T-helper 1 cell treated with Interleukin-12 subunit alpha and Interleukin-12 subunit beta and Interleukin-4 antibody, amounts not matched to agents 30 μg/mL and 1 μg/mL, for 36 hours (primary cell): Measurements from ENCODE around the gene TTC12.

Experiments
- H3K27ac Mint-ChIP-seq: one replicate; pipeline ENCODE4 v1.8.0; 2021; ENCODE audit warnings: mild to moderate bottlenecking, mixed read lengths
- H3K27me3 Mint-ChIP-seq: one replicate; pipeline ENCODE4 v1.8.0; 2021; ENCODE audit warnings: low read depth, mixed read lengths
- H3K36me3 Mint-ChIP-seq: one replicate; pipeline ENCODE4 v1.8.0; 2021; ENCODE audit warnings: low read depth, mixed read lengths
- H3K4me1 Mint-ChIP-seq: one replicate; pipeline ENCODE4 v1.8.0; 2021; ENCODE audit warnings: low read depth, mixed read lengths
- H3K4me3 Mint-ChIP-seq: one replicate; pipeline ENCODE4 v1.8.0; 2021; ENCODE audit warnings: mild to moderate bottlenecking, moderate library complexity, mixed read lengths
- H3K9me3 Mint-ChIP-seq: one replicate; pipeline ENCODE4 v1.8.0; 2021; ENCODE audit warnings: mixed read lengths

The TTC12 gene

GRCh38 chr11:113405724-113406478, 91.5 kb downstream of the TTC12 start:
- Mint-ChIP-seq H3K9me3 (no peaks in the 10 kb centered on the region), H3K36me3 (no peaks in the 10 kb centered on the region), H3K4me1 (no peaks in the 10 kb centered on the region), H3K27me3 (no peaks in the 10 kb centered on the region), H3K27ac (no peak overlapping the region), H3K4me3 (no peak overlapping the region)

- H3K27ac Mint-ChIP-seq: no peak overlapping the region
- no peaks in the 10 kb centered on the region for H3K27me3 Mint-ChIP-seq
- no peak overlapping the region for H3K4me3 Mint-ChIP-seq
- H3K4me1 Mint-ChIP-seq: no peaks in the 10 kb centered on the region
- no peaks in the 10 kb centered on the region for H3K9me3 Mint-ChIP-seq
- H3K36me3 Mint-ChIP-seq: no peaks in the 10 kb centered on the region
Observed at GRCh38 chr11:113407163-113407562, 92.8 kb downstream of the TTC12 start.

- no peaks in the 10 kb centered on the region for H3K36me3 Mint-ChIP-seq
- H3K4me3 Mint-ChIP-seq: no peak overlapping the region
- H3K27ac Mint-ChIP-seq: no peak overlapping the region
- no peaks in the 10 kb centered on the region for H3K27me3 Mint-ChIP-seq
- no peaks in the 10 kb centered on the region for H3K9me3 Mint-ChIP-seq
- no peaks in the 10 kb centered on the region for H3K4me1 Mint-ChIP-seq
Observed at GRCh38 chr11:113408206-113408605, 93.8 kb downstream of the TTC12 start.

- Mint-ChIP-seq H3K4me1 (no peaks in the 10 kb centered on the region), H3K9me3 (no peaks in the 10 kb centered on the region), H3K36me3 (no peaks in the 10 kb centered on the region), H3K27ac (no peak overlapping the region), H3K4me3 (no peak overlapping the region), H3K27me3 (no peaks in the 10 kb centered on the region)
Observed at GRCh38 chr11:113408887-113409286, 94.5 kb downstream of the TTC12 start.

GRCh38 chr11:113409526-113409925, 95.1 kb downstream of the TTC12 start:
- Mint-ChIP-seq H3K4me3 (no peak overlapping the region), H3K27me3 (no peaks in the 10 kb centered on the region), H3K4me1 (no peaks in the 10 kb centered on the region), H3K36me3 (no peaks in the 10 kb centered on the region), H3K27ac (no peak overlapping the region), H3K9me3 (no peaks in the 10 kb centered on the region)

- H3K36me3 Mint-ChIP-seq: no peaks in the 10 kb centered on the region
- no peaks in the 10 kb centered on the region for H3K4me1 Mint-ChIP-seq
- no peak overlapping the region for H3K4me3 Mint-ChIP-seq
- no peaks in the 10 kb centered on the region for H3K27me3 Mint-ChIP-seq
- H3K27ac Mint-ChIP-seq: no peak overlapping the region
- no peaks in the 10 kb centered on the region for H3K9me3 Mint-ChIP-seq
Observed at GRCh38 chr11:113410414-113411135, 96.2 kb downstream of the TTC12 start.

- H3K4me1 Mint-ChIP-seq: no peaks in the 10 kb centered on the region
- no peaks in the 10 kb centered on the region for H3K9me3 Mint-ChIP-seq
- H3K27ac Mint-ChIP-seq: no peak overlapping the region
- no peaks in the 10 kb centered on the region for H3K36me3 Mint-ChIP-seq
- H3K4me3 Mint-ChIP-seq: no peak overlapping the region
- no peaks in the 10 kb centered on the region for H3K27me3 Mint-ChIP-seq
Observed at GRCh38 chr11:113411536-113411935, 97.2 kb downstream of the TTC12 start.

GRCh38 chr11:113412675-113413074, 98.3 kb downstream of the TTC12 start:
- no peaks in the 10 kb centered on the region for H3K4me1 Mint-ChIP-seq
- H3K36me3 Mint-ChIP-seq: no peaks in the 10 kb centered on the region
- H3K27ac Mint-ChIP-seq: no peak overlapping the region
- H3K27me3 Mint-ChIP-seq: no peaks in the 10 kb centered on the region
- no peak overlapping the region for H3K4me3 Mint-ChIP-seq
- no peaks in the 10 kb centered on the region for H3K9me3 Mint-ChIP-seq

GRCh38 chr11:113415343-113415742, 101.0 kb downstream of the TTC12 start:
- Mint-ChIP-seq H3K4me1 (peaks cover 1% of the 10 kb centered on the region), H3K27ac (no peak overlapping the region), H3K27me3 (no peaks in the 10 kb centered on the region), H3K9me3 (no peaks in the 10 kb centered on the region), H3K36me3 (no peaks in the 10 kb centered on the region), H3K4me3 (no peak overlapping the region)
